Mesothelial cell of epicardium (in vitro differentiated cells): ENCODE data around the gene CENPF. TPM values are rescaled to one million over a fixed set of nuclear protein-coding genes. Genes with fewer than 3 reads are reported as not detected.

ENCODE experiments used
- DNase-seq, 2 experiments: peaks; one replicate each; pipeline ENCODE4 v3.0.0; 2021; ENCODE audit warnings: low spot score in 2 of 2; ENCODE audit not compliant: unreplicated experiment in 2 of 2
- H3K27ac Mint-ChIP-seq: 2 replicates; pipeline ENCODE4 v1.8.0; 2021; ENCODE audit warnings: mixed read lengths
- H3K27me3 Mint-ChIP-seq: 2 replicates; pipeline ENCODE4 v1.8.0; 2021; ENCODE audit warnings: low read depth, mixed read lengths
- H3K36me3 Mint-ChIP-seq: 2 replicates; pipeline ENCODE4 v1.8.0; 2021; ENCODE audit warnings: mixed read lengths
- H3K4me1 Mint-ChIP-seq: 2 replicates; pipeline ENCODE4 v1.8.0; 2021; ENCODE audit warnings: mixed read lengths
- H3K4me3 Mint-ChIP-seq: 2 replicates; pipeline ENCODE4 v1.8.0; 2021; ENCODE audit warnings: mild to moderate bottlenecking, moderate library complexity, mixed read lengths
- H3K9me3 Mint-ChIP-seq: 2 replicates; pipeline ENCODE4 v1.8.0; 2021; ENCODE audit warnings: mixed read lengths
- total RNA-seq: library from RNA; stranded (reverse); gene quantifications from 3 replicates; pipeline ENCODE4 v1.2.1, GENCODE V29; 2021
- TF ChIP-seq, protein P1 (sequence below): fragments of 200-600 bp; sonication (generic); IDR thresholded peaks from one replicate; pipeline ENCODE4 v1.5.0; 2021; ENCODE audit warnings: antibody characterized with exemption; ENCODE audit not compliant: unreplicated experiment

CENPF gene
- total RNA-seq, 1 donor from 2014 or later: 58.1 TPM

GRCh38 chr1:214567481-214567980, 35.5 kb upstream of the CENPF start:
- Mint-ChIP-seq H3K27me3 (no peaks in the 10 kb centered on the region), H3K9me3 (no peaks in the 10 kb centered on the region), H3K4me1 (peaks cover 17% of the 10 kb centered on the region), H3K27ac (no peak overlapping the region), H3K36me3 (no peaks in the 10 kb centered on the region), H3K4me3 (no peak overlapping the region)
- no peak for DNase-seq
- TF ChIP-seq, protein P1, sequence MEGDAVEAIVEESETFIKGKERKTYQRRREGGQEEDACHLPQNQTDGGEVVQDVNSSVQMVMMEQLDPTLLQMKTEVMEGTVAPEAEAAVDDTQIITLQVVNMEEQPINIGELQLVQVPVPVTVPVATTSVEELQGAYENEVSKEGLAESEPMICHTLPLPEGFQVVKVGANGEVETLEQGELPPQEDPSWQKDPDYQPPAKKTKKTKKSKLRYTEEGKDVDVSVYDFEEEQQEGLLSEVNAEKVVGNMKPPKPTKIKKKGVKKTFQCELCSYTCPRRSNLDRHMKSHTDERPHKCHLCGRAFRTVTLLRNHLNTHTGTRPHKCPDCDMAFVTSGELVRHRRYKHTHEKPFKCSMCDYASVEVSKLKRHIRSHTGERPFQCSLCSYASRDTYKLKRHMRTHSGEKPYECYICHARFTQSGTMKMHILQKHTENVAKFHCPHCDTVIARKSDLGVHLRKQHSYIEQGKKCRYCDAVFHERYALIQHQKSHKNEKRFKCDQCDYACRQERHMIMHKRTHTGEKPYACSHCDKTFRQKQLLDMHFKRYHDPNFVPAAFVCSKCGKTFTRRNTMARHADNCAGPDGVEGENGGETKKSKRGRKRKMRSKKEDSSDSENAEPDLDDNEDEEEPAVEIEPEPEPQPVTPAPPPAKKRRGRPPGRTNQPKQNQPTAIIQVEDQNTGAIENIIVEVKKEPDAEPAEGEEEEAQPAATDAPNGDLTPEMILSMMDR: no peak

DNA sequence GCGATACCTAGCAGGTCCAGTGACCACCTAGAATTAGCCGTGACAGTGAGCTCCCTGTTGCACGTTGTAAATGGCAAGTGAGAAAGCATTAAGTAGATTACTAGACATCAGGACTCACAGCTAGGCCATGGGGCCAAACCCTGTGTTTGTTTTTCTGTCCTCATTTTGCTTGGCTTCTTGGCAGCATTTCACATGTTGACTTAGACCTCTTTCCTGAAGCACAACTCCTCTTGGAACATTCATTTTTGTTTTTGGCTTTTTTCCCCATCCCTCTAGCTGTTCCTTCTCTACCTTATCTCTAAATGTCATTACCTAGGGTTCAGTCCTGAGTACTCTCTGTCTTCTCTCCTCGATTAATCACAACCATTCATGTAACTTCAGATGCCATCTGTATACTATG, 34.7 kb upstream of the CENPF start:
- Mint-ChIP-seq H3K36me3 (no peaks in the 10 kb centered on the region), H3K4me1 (peaks cover 25% of the 10 kb centered on the region), H3K9me3 (no peaks in the 10 kb centered on the region), H3K27me3 (no peaks in the 10 kb centered on the region), H3K27ac (no peak overlapping the region), H3K4me3 (no peak overlapping the region)
- TF ChIP-seq, protein P1: no peak
- no peak for DNase-seq

DNA sequence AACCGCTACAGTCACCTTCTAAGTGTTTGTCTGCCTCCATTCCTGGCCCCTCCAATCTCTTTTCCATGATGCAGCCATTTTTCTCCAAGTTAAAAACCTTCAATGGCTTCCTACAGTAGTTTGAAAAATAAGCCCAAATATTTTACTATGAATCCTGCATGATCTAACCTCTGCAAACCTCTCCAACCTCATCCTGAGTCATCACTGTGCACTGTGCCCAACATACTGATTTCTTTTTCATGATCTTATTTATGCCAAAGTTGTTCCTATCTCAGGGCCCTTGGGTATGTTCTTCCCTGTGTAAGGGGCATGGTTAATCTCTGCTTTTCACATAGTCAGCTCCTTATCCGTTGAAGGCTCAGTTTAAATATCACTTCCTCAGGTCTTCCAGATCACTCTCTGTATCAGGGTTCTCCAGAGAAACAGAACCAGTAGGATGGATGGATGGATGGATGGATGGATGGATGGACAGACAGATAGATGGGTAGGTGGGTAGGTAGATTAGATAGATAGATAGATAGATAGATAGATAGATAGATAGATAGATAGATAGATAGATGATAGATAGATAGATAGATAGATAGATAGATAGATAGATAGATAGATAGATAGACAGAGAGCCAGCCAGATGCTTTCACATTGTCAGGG, 33.5 kb upstream of the CENPF start:
- Mint-ChIP-seq H3K27ac (no peak overlapping the region), H3K36me3 (no peaks in the 10 kb centered on the region), H3K9me3 (no peaks in the 10 kb centered on the region), H3K27me3 (no peaks in the 10 kb centered on the region), H3K4me1 (peaks cover 37% of the 10 kb centered on the region), H3K4me3 (no peak overlapping the region)
- DNase-seq: no peak
- TF ChIP-seq, protein P1: no peak

DNA sequence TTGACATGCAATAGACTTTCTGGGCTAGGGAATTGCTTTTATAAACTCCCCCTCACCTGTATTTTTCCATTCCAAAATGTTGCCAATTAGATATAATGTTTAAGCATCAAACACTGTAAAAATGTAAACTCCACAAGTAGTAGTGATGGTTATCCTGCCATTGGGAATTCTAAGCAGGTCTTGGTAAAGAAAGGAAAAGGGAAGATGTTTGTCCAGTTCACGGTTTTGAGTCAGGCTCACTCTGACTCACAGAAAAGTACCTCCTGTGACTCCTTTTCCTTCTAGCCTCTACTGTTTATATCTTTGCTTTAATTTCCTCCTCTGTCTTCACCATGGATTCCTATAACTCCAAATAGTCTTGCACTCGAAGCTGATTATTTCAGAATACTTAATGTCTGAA, 32.6 kb upstream of the CENPF start:
- Mint-ChIP-seq H3K36me3 (no peaks in the 10 kb centered on the region), H3K4me3 (no peak overlapping the region), H3K27me3 (no peaks in the 10 kb centered on the region), H3K9me3 (no peaks in the 10 kb centered on the region), H3K4me1 (peaks cover 38% of the 10 kb centered on the region), H3K27ac (no peak overlapping the region)
- no peak for DNase-seq
- TF ChIP-seq, protein P1: no peak

GRCh38 chr1:214571281-214571680, 31.7 kb upstream of the CENPF start:
- H3K36me3 Mint-ChIP-seq: peaks cover 6% of the 10 kb centered on the region
- H3K4me3 Mint-ChIP-seq: no peak overlapping the region
- no peaks in the 10 kb centered on the region for H3K27me3 Mint-ChIP-seq
- peaks cover 38% of the 10 kb centered on the region for H3K4me1 Mint-ChIP-seq
- DNase-seq: no peak
- H3K27ac Mint-ChIP-seq: no peak overlapping the region
- H3K9me3 Mint-ChIP-seq: peaks cover 6% of the 10 kb centered on the region
- TF ChIP-seq, protein P1: no peak
